Measurements from ENCODE around the gene SESN1.

Gene SESN1

GRCh38 chr6:108999428-108999827, 95.2 kb downstream of the SESN1 start:
- TF ChIP-seq, protein P1, sequence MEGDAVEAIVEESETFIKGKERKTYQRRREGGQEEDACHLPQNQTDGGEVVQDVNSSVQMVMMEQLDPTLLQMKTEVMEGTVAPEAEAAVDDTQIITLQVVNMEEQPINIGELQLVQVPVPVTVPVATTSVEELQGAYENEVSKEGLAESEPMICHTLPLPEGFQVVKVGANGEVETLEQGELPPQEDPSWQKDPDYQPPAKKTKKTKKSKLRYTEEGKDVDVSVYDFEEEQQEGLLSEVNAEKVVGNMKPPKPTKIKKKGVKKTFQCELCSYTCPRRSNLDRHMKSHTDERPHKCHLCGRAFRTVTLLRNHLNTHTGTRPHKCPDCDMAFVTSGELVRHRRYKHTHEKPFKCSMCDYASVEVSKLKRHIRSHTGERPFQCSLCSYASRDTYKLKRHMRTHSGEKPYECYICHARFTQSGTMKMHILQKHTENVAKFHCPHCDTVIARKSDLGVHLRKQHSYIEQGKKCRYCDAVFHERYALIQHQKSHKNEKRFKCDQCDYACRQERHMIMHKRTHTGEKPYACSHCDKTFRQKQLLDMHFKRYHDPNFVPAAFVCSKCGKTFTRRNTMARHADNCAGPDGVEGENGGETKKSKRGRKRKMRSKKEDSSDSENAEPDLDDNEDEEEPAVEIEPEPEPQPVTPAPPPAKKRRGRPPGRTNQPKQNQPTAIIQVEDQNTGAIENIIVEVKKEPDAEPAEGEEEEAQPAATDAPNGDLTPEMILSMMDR (IDR thresholded peaks at IDR 0.05; ENCODE audit: low read depth, low read length), result no peak
- no peak overlapping the region for H3K4me3 ChIP-seq (ENCODE audit: low read depth, low read length)

DNA sequence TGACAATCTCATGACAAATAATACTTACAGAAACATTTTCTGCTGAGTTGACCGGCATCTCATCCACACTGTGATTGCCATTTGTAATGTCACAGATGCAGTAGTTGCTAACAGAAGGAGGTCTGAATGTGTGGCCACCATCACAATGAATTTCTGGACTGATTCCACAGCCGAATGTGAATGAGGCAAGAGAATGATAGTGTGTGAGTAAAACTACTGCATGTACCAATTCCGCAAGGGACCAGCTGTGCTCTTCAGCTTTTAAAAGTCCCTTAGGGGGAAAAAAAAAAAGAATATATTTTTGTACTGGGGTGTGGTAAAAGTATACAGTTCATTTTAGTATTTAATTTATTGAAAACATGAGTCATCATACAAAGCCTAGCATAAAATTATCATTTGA, 96.2 kb downstream of the SESN1 start:
- TF ChIP-seq, protein P1 (IDR thresholded peaks at IDR 0.05; ENCODE audit: low read depth, low read length), result no peak
- no peak overlapping the region for H3K4me3 ChIP-seq (ENCODE audit: low read depth, low read length)

- TF ChIP-seq, protein P1 (IDR thresholded peaks at IDR 0.05; ENCODE audit: low read depth, low read length), result no peak
- no peak overlapping the region for H3K4me3 ChIP-seq (ENCODE audit: low read depth, low read length)
Observed at GRCh38 chr6:108996208-108996607, 98.4 kb downstream of the SESN1 start.

DNA sequence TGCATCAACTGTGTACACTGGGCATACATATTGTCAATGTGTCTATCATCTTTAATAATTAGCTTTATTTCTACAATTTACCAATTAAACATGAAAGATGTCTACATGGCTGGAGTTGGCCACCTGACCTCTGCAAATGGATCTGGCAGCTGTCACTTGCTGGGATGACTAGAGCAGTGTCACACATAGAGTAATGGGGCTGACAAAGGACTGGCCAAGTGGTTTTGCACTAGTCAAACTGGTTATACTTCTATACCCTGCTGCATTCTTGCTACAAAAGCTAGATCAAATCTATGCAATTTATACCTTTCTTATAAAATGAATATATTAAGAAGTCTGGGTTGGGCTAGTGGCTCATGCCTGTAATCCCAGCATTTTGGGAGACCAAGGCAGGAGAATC, 99.3 kb downstream of the SESN1 start:
- TF ChIP-seq, protein P1 (IDR thresholded peaks at IDR 0.05; ENCODE audit: low read depth, low read length), result no peak
- H3K4me3 ChIP-seq (ENCODE audit: low read depth, low read length), result no peak overlapping the region

GRCh38 chr6:108993876-108994275, 100.8 kb downstream of the SESN1 start:
- H3K4me3 ChIP-seq (ENCODE audit: low read depth, low read length), result no peak overlapping the region
- TF ChIP-seq, protein P1 (IDR thresholded peaks at IDR 0.05; ENCODE audit: low read depth, low read length), result no peak

DNA sequence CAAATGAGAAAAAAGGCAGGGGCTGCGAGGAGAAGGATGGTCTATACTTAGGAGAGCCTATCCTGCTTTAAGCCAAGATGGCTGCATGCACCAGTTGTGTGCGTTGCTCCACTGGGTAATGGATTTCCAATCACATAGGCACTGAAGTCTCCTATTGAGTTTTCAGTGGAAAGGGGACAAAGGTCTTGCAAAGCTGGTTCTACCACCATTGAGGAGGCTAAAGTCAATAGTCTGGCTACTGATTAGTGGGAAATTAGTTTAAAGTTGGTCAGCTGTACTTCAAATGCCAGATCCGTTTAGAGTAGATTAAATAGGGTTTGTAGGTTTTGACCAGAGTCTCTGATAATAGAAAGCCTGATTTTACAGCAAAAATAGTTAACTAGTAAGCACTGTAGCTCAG, 104.9 kb downstream of the SESN1 start:
- TF ChIP-seq, protein P1 (IDR thresholded peaks at IDR 0.05; ENCODE audit: low read depth, low read length), result no peak
- no peak overlapping the region for H3K4me3 ChIP-seq (ENCODE audit: low read depth, low read length)

DNA sequence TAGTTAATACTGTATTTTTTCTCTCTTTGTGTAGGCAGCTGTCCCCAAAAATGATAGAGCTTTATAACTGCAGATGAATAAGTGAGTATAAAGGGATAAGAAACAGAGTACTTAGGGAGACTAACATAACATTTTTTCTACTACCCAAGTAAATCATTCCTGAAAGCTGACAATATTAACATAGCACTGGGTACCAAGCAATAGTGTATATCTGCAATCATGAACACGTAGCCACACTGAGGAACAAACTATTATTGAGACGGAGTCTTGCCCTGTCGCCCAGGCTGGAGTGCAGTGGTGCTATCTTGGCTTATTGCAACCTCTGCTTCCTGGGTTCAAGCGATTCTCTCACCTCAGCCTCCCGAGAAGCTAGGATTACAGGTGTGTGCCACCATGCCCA, 105.9 kb downstream of the SESN1 start:
- TF ChIP-seq, protein P1 (IDR thresholded peaks at IDR 0.05; ENCODE audit: low read depth, low read length), result no peak
- H3K4me3 ChIP-seq (ENCODE audit: low read depth, low read length), result no peak overlapping the region
